ENCODE results near the gene MROH9.

- no peak for TF ChIP-seq POLR2A (IDR thresholded peaks at IDR 0.05)
- no peak for TF ChIP-seq CTCF (IDR thresholded peaks at IDR 0.05)
- TF ChIP-seq EP300 (IDR thresholded peaks at IDR 0.05) = no peak
These were observed 147.9 kb downstream of the MROH9 start for GRCh38 chr1:171083222-171083621.

Measured in suprapubic skin (tissue), 3 donors.